ENCODE results near the gene CCDC30. TPM values are rescaled to one million over a fixed set of nuclear protein-coding genes. Genes with fewer than 3 reads are reported as not detected.

CCDC30 gene
- total and polyA plus RNA-seq, 9 of the 15 experiments (the other 6 are each of a cell fraction or from before 2014, with no cell fraction given) = 0.05 to 0.91 (median 0.24) TPM

DNA sequence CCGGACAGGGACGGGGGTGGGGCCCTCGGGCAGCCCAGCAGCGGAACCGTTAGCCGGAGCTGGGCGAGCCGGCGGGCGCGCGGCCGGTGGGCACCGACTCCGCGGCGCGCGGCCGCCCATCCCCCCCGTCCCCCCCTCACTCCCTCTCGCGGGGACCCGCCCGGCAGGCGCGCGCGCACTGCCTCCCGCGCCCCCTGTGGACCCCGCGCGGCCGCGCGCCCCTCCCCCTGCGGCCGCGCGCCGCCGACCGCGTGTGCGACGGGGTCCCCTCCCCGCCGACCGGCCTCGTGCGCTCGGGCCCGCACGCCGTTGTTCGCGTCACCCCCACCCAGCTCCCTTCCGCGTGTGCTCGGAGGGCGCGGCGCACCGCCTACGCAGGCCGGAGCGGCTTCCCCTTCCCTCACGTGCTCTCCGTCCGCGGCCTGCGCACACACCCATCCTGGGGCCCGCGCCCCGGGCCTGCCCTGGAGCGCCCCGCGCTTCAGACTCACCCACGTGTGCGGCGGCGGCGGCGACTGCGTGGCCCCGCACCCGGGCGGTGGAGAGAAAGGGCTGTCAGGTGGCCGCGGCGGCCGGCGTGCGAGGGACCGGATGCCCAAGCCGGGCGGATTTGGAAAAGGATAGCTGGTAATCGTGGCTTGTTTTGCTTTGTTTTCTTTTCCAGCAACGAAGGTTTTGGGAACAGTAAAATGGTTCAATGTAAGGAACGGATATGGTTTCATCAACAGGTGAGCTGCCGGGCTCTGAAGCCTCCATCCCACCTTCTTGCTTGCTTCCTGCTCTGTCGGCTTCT is 219.8 kb downstream of the CCDC30 start (continued):
- TF ChIP-seq KLF1 (tag; IDR thresholded peaks at IDR 0.05) (peak; percentile 63; the same call in 1 of the 2 replicates), RUNX1 (IDR thresholded peaks at IDR 0.05; ENCODE audit: low read depth) (no peak), ZNF436 (CRISPR knock-in tag; IDR thresholded peaks at IDR 0.05) (no peak), ZKSCAN1 (IDR thresholded peaks at IDR 0.05; ENCODE audit: low read depth, low read length) (no peak), SNIP1 (IDR thresholded peaks at IDR 0.05; ENCODE audit: low read depth) (no peak), ZNF584 (CRISPR knock-in tag; IDR thresholded peaks at IDR 0.05; ENCODE audit: low read depth) (peak; percentile 57; the same call in 1 of the 2 replicates), E2F3 (CRISPR knock-in tag; IDR thresholded peaks at IDR 0.05) (peak; percentile 32; the same call in 1 of the 2 replicates), JUND (IDR thresholded peaks at IDR 0.05; ENCODE audit: borderline replicate concordance, low read depth, low read length) (no peak; the same call in 1 of the 2 replicates), JUND (tag; IDR thresholded peaks at IDR 0.05; ENCODE audit: borderline replicate concordance, low read depth, low read length) (no peak; the same call in 2 of the 3 replicates), PHF21A (IDR thresholded peaks at IDR 0.05; ENCODE audit: borderline replicate concordance, low read depth) (no peak), SAP30 (IDR thresholded peaks at IDR 0.05; ENCODE audit: borderline replicate concordance, insufficient read depth, low read depth, low read length, poor library complexity, severe bottlenecking) (peak; percentile 98), CC2D1A (IDR thresholded peaks at IDR 0.05) (no peak), CXXC5 (CRISPR knock-in tag; IDR thresholded peaks at IDR 0.05) (peak; percentile 98), XRCC5 (IDR thresholded peaks at IDR 0.05; ENCODE audit: low read depth, low read length) (no peak), ZNF253 (CRISPR knock-in tag; conservative IDR thresholded peaks at IDR 0.05) (no peak), KDM4B (IDR thresholded peaks at IDR 0.05; ENCODE audit: borderline replicate concordance in 2 of 2, low read depth in 1 of 2) (no peak), SIN3B (IDR thresholded peaks at IDR 0.05; ENCODE audit: low read depth) (0 out of 2 replicates have a peak, but pooled peaks have one; percentile 19)
- TF ChIP-seq, protein P1, sequence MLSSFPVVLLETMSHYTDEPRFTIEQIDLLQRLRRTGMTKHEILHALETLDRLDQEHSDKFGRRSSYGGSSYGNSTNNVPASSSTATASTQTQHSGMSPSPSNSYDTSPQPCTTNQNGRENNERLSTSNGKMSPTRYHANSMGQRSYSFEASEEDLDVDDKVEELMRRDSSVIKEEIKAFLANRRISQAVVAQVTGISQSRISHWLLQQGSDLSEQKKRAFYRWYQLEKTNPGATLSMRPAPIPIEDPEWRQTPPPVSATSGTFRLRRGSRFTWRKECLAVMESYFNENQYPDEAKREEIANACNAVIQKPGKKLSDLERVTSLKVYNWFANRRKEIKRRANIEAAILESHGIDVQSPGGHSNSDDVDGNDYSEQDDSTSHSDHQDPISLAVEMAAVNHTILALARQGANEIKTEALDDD (IDR thresholded peaks at IDR 0.05) = no peak
- TF ChIP-seq, protein P2, sequence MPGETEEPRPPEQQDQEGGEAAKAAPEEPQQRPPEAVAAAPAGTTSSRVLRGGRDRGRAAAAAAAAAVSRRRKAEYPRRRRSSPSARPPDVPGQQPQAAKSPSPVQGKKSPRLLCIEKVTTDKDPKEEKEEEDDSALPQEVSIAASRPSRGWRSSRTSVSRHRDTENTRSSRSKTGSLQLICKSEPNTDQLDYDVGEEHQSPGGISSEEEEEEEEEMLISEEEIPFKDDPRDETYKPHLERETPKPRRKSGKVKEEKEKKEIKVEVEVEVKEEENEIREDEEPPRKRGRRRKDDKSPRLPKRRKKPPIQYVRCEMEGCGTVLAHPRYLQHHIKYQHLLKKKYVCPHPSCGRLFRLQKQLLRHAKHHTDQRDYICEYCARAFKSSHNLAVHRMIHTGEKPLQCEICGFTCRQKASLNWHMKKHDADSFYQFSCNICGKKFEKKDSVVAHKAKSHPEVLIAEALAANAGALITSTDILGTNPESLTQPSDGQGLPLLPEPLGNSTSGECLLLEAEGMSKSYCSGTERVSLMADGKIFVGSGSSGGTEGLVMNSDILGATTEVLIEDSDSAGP (CRISPR knock-in tag; IDR thresholded peaks at IDR 0.05) = no peak
- TF ChIP-seq, protein P3, sequence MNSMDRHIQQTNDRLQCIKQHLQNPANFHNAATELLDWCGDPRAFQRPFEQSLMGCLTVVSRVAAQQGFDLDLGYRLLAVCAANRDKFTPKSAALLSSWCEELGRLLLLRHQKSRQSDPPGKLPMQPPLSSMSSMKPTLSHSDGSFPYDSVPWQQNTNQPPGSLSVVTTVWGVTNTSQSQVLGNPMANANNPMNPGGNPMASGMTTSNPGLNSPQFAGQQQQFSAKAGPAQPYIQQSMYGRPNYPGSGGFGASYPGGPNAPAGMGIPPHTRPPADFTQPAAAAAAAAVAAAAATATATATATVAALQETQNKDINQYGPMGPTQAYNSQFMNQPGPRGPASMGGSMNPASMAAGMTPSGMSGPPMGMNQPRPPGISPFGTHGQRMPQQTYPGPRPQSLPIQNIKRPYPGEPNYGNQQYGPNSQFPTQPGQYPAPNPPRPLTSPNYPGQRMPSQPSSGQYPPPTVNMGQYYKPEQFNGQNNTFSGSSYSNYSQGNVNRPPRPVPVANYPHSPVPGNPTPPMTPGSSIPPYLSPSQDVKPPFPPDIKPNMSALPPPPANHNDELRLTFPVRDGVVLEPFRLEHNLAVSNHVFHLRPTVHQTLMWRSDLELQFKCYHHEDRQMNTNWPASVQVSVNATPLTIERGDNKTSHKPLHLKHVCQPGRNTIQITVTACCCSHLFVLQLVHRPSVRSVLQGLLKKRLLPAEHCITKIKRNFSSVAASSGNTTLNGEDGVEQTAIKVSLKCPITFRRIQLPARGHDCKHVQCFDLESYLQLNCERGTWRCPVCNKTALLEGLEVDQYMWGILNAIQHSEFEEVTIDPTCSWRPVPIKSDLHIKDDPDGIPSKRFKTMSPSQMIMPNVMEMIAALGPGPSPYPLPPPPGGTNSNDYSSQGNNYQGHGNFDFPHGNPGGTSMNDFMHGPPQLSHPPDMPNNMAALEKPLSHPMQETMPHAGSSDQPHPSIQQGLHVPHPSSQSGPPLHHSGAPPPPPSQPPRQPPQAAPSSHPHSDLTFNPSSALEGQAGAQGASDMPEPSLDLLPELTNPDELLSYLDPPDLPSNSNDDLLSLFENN (IDR thresholded peaks at IDR 0.05; ENCODE audit: low read depth in 2 of 2, low read length in 2 of 2) = no peak
- TF ChIP-seq, protein P4, sequence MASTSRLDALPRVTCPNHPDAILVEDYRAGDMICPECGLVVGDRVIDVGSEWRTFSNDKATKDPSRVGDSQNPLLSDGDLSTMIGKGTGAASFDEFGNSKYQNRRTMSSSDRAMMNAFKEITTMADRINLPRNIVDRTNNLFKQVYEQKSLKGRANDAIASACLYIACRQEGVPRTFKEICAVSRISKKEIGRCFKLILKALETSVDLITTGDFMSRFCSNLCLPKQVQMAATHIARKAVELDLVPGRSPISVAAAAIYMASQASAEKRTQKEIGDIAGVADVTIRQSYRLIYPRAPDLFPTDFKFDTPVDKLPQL (IDR thresholded peaks at IDR 0.05; ENCODE audit: extremely low read depth, insufficient read length) = no peak
